GM12878 (cell line): ENCODE measurements around the gene IDI2. TPM values are rescaled to one million over a fixed set of nuclear protein-coding genes. Genes with fewer than 3 reads are reported as not detected.

Experiments used
- ATAC-seq: fragments of 200-7000 bp; cut with Tn5 transposase; 3 replicates; pipeline ENCODE4 v1.9.1; 2020; ENCODE audit warnings: mild to moderate bottlenecking, moderate library complexity
- BruUV-seq: library from RNA; stranded (reverse); fragments of 400-500 nt; replicated peaks from 2 replicates; lab custom pipeline; 2021; lab: Mats Ljungman, UMichigan
- CTCF ChIA-PET: fragments of 300-600 bp; sonication (Branson Sonifier 250); formaldehyde crosslinking; extraction: SDS; loops from one replicate; lab custom pipeline; 2021; ENCODE audit warnings: inconsistent platforms; lab: Yijun Ruan, JAX
- POLR2A ChIA-PET: fragments of 350-600 bp; formaldehyde crosslinking; extraction: SDS; loops from one replicate; lab custom pipeline; 2021; ENCODE audit warnings: inconsistent platforms; lab: Charles Lee
- RAD21 ChIA-PET: fragments of 300-600 bp; sonication (Branson Sonifier 250); formaldehyde crosslinking; loops from one replicate; lab custom pipeline; 2023; ENCODE audit warnings: antibody characterized with exemption; ENCODE audit not compliant: unreplicated experiment; lab: Charles Lee
- SMC1A ChIA-PET: fragments of 300-600 bp; sonication (Branson Sonifier 250); formaldehyde crosslinking; loops from one replicate; lab custom pipeline; 2023; ENCODE audit not compliant: unreplicated experiment, uncharacterized antibody; lab: Charles Lee
- DNase-seq: peaks from one replicate; pipeline ENCODE4 v3.0.0-alpha.2; 2011; ENCODE audit warnings: low read depth, low spot score
- FAIRE-seq: peaks from 3 replicates; lab custom pipeline; 2011; peaks lifted over from hg19 to GRCh38; lab: Jason Lieb, UNC
- H2AFZ ChIP-seq: 2 replicates; pipeline ENCODE4 v1.6.0; 2011; ENCODE audit warnings: low read depth, low read length, control low read depth; ENCODE audit not compliant: control insufficient read depth
- H3K27ac ChIP-seq: 2 replicates; pipeline ENCODE4 v1.5.1; 2011; ENCODE audit warnings: control low read depth; ENCODE audit not compliant: control insufficient read depth, insufficient read depth
- H3K27me3 ChIP-seq, 2 experiments: replicated peaks in 1 of 2; 2 replicates each; pipeline versions ENCODE4 v1.6.0 to v1.6.1; 2011; ENCODE audit warnings: low read length in 1 of 2; ENCODE audit not compliant: control insufficient read depth in 2 of 2, insufficient read depth in 2 of 2
- H3K36me3 ChIP-seq, 2 experiments: 2 replicates each; pipeline ENCODE4 v1.5.1; 2011; ENCODE audit warnings: low read length in 1 of 2; ENCODE audit not compliant: control insufficient read depth in 2 of 2, insufficient read depth in 2 of 2
- H3K4me1 ChIP-seq: 2 replicates; pipeline ENCODE4 v1.6.1; 2011; ENCODE audit warnings: mild to moderate bottlenecking, low read length, moderate library complexity, mixed read lengths; ENCODE audit not compliant: control insufficient read depth, insufficient read depth
- H3K4me2 ChIP-seq: 2 replicates; pipeline ENCODE4 v1.6.0; 2011; ENCODE audit warnings: control low read depth; ENCODE audit not compliant: control insufficient read depth, insufficient read depth
- H3K4me3 ChIP-seq: fragments of 200-600 bp; sonication (generic); 2 replicates; pipeline ENCODE4 v1.5.1; 2016
- H3K79me2 ChIP-seq: 2 replicates; pipeline ENCODE4 v1.6.0; 2011; ENCODE audit warnings: low read length; ENCODE audit not compliant: control insufficient read depth, insufficient read depth
- H3K9ac ChIP-seq: 2 replicates; pipeline ENCODE4 v1.8.0; 2011; ENCODE audit warnings: low read length, control low read depth, mixed read lengths; ENCODE audit not compliant: control insufficient read depth, insufficient read depth
- H3K9me3 ChIP-seq: replicated peaks from 3 replicates; pipeline ENCODE4 v1.5.1; 2011; ENCODE audit warnings: mild to moderate bottlenecking, low read length; ENCODE audit not compliant: control insufficient read depth, insufficient read depth
- H4K20me1 ChIP-seq: 2 replicates; pipeline ENCODE4 v1.6.0; 2011; ENCODE audit not compliant: control insufficient read depth, insufficient read depth
- ATF2 ChIP-seq: IDR thresholded peaks from 2 replicates; pipeline ENCODE4 v1.6.1; 2012; ENCODE audit warnings: low read length, inconsistent platforms
- SRF ChIP-seq, 2 experiments: IDR thresholded peaks; 2 replicates each; pipeline ENCODE4 v1.6.1; 2011; ENCODE audit warnings: low read depth in 2 of 2, low read length in 2 of 2, mild to moderate bottlenecking in 1 of 2, moderate library complexity in 1 of 2
- ZBTB33 ChIP-seq: fragments of 450-650 bp; IDR thresholded peaks from 2 replicates; pipeline ENCODE4 v1.6.1; 2017; ENCODE audit warnings: mild to moderate bottlenecking
- WGBS: methylation state at CpG from one replicate; pipeline ENCODE4 v1.1.6; 2016; ENCODE audit warnings: low lambda C conversion rate; ENCODE audit not compliant: insufficient replicate concordance, insufficient coverage; ENCODE audit errors: missing lambda C conversion rate; 5-methylcytosine and 5-hydroxymethylcytosine counted together
- in situ Hi-C: fragments of 300-500 bp; cut with MboI; formaldehyde crosslinking; loops from 9 replicates; pipeline ENCODE4 v1.14.3; 2018; ENCODE audit warnings: mixed read lengths
- intact Hi-C: fragments of 100-400 bp; cut with micrococcal nuclease; formaldehyde crosslinking; loops from one replicate; pipeline ENCODE4 v1.14.2; 2022; ENCODE audit not compliant: unreplicated experiment
- polyA plus RNA-seq, 11 experiments: library from polyadenylated mRNA; depleted of rRNA in 4 of 11; unstranded in 6 of 11; stranded (reverse) in 5 of 11; fragments of >200 nt; fragmentation: Nextera tagmentation in 4 of 11; fragmentation: Illumina TruSeq in 1 of 11; extraction: Ambion mirVana in 4 of 11; extraction: Trizol in 1 of 11; gene quantifications; 1 replicate in 1 of 11; 2 replicates in 10 of 11; pipeline versions ENCODE4 v1.2.1 to v1.2.3, GENCODE V29; 2011 to 2016; ENCODE audit warnings: inconsistent platforms in 2 of 11, missing spikeins in 2 of 11, low read depth in 1 of 11
- total RNA-seq, 4 experiments: library from RNA; depleted of rRNA in 3 of 4; stranded (reverse); fragments of >200 nt in 3 of 4; fragmentation: Illumina TruSeq in 1 of 4; extraction: Trizol in 1 of 4; gene quantifications; 2 replicates each; pipeline versions ENCODE4 v1.2.1 to v1.2.3, GENCODE V29; 2013 to 2021

IDI2 gene
- total and polyA plus RNA-seq, 10 of the 15 experiments (the other 5 are each of a cell fraction or from before 2014, with no cell fraction given): 0.06 TPM; not detected in 9

- 93% methylated on average over 5 of the region's 5 CpGs for WGBS
- ATAC-seq (no peak), DNase-seq (no peak), FAIRE-seq (no peak)
- H3K79me2 ChIP-seq: no peaks in the 10 kb centered on the region; the same call in 1 of the 2 replicates
- no peaks in the 10 kb centered on the region for H3K4me1 ChIP-seq
- RAD21 ChIA-PET: no interaction called here
- in situ Hi-C loops: no loop called here
- BruUV-seq: no TSS peak
- CTCF ChIA-PET: no interaction called here
- peaks cover 0 to under 1% of the 10 kb centered on the region in 2 experiments; a peak in 1 of 4 replicates for H3K36me3 ChIP-seq
- no peaks in the 10 kb centered on the region for H4K20me1 ChIP-seq
- no peak overlapping the region for H2AFZ ChIP-seq
- no peaks in the 10 kb centered on the region for H3K27me3 ChIP-seq
- H3K4me2 ChIP-seq: no peak overlapping the region
- no peak overlapping the region for H3K27ac ChIP-seq
- POLR2A ChIA-PET: interaction anchor here (0.6 kb wide), 1 partner anchor 85 kb away, joined by 3 read pairs; no protein-coding TSS in a partner anchor
- H3K9me3 ChIP-seq: peaks cover 16% of the 10 kb centered on the region
- H3K9ac ChIP-seq: no peak overlapping the region
- SMC1A ChIA-PET: interaction anchor here (0.5 kb wide), 1 partner anchor 38 kb away, joined by 3 read pairs; no protein-coding TSS in a partner anchor
- TF ChIP-seq ATF2 (no peak), SRF (IDR thresholded peaks at IDR 0.05; ENCODE audit: low read depth in 2 of 2, low read length in 2 of 2) (no peak), ZBTB33 (peak; percentile 51; the same call in 1 of the 2 replicates)
- TF ChIP-seq, all 136 proteins: peak for 1
- intact Hi-C loops: no loop called here
- H3K4me3 ChIP-seq: no peak overlapping the region
These were observed 45.1 kb downstream of the IDI2 start for GRCh38 chr10:980468-981093.
